Osteoblast (primary cell): ENCODE data around the gene REEP5. TPM values are rescaled to one million over a fixed set of nuclear protein-coding genes. Genes with fewer than 3 reads are reported as not detected.

Source experiments
- DNase-seq: peaks from one replicate; pipeline ENCODE4 v3.0.0; 2011; ENCODE audit warnings: low spot score, mixed read lengths; ENCODE audit not compliant: insufficient read length; ENCODE audit errors: missing footprints
- H2AFZ ChIP-seq: 2 replicates; pipeline ENCODE4 v1.6.0; 2011; ENCODE audit warnings: mild to moderate bottlenecking, low read length
- H3K27ac ChIP-seq: 2 replicates; pipeline ENCODE4 v1.5.1; 2011; ENCODE audit warnings: mild to moderate bottlenecking, low read depth, low read length, moderate library complexity
- H3K27me3 ChIP-seq: 2 replicates; pipeline ENCODE4 v1.6.0; 2012; ENCODE audit warnings: mild to moderate bottlenecking, control low read depth, inconsistent platforms, low read length, moderate library complexity; ENCODE audit not compliant: insufficient read depth
- H3K36me3 ChIP-seq: 2 replicates; pipeline ENCODE4 v1.5.1; 2011; ENCODE audit warnings: mild to moderate bottlenecking, low read length, control low read depth, moderate library complexity; ENCODE audit not compliant: insufficient read depth
- H3K4me1 ChIP-seq: 2 replicates; pipeline ENCODE4 v1.5.1; 2011; ENCODE audit warnings: mild to moderate bottlenecking, low read length, control low read depth, moderate library complexity; ENCODE audit not compliant: insufficient read depth
- H3K4me2 ChIP-seq: 2 replicates; pipeline ENCODE4 v1.6.0; 2011; ENCODE audit warnings: mild to moderate bottlenecking, low read length; ENCODE audit not compliant: insufficient read depth
- H3K4me3 ChIP-seq: fragments of 200-600 bp; sonication (generic); 3 replicates; pipeline ENCODE4 v1.5.1; 2012; ENCODE audit warnings: mild to moderate bottlenecking, low read length, inconsistent platforms; ENCODE audit not compliant: insufficient read depth
- H3K79me2 ChIP-seq: 2 replicates; pipeline ENCODE4 v1.6.0; 2012; ENCODE audit warnings: mild to moderate bottlenecking, low read length, control low read depth, inconsistent platforms; ENCODE audit not compliant: insufficient read depth
- H3K9me3 ChIP-seq: 2 replicates; pipeline ENCODE4 v1.5.1; 2011; ENCODE audit warnings: low read depth, low read length, control low read depth
- H4K20me1 ChIP-seq: 2 replicates; pipeline ENCODE4 v1.6.0; 2012; ENCODE audit warnings: mild to moderate bottlenecking, low read length, control low read depth; ENCODE audit not compliant: insufficient read depth
- total RNA-seq: library from RNA; depleted of rRNA; stranded (reverse); fragments of >200 nt; gene quantifications from 2 replicates; pipeline ENCODE4 v1.2.3, GENCODE V29; 2012
- TF ChIP-seq, protein P1 (sequence below): IDR thresholded peaks from 2 replicates; pipeline ENCODE4 v1.5.1; 2011; ENCODE audit warnings: mild to moderate bottlenecking, low read depth, low read length, moderate library complexity; ENCODE audit errors: extremely low read depth

Gene REEP5
- total RNA-seq, 1 donor = 37.3 TPM

- TF ChIP-seq, protein P1, sequence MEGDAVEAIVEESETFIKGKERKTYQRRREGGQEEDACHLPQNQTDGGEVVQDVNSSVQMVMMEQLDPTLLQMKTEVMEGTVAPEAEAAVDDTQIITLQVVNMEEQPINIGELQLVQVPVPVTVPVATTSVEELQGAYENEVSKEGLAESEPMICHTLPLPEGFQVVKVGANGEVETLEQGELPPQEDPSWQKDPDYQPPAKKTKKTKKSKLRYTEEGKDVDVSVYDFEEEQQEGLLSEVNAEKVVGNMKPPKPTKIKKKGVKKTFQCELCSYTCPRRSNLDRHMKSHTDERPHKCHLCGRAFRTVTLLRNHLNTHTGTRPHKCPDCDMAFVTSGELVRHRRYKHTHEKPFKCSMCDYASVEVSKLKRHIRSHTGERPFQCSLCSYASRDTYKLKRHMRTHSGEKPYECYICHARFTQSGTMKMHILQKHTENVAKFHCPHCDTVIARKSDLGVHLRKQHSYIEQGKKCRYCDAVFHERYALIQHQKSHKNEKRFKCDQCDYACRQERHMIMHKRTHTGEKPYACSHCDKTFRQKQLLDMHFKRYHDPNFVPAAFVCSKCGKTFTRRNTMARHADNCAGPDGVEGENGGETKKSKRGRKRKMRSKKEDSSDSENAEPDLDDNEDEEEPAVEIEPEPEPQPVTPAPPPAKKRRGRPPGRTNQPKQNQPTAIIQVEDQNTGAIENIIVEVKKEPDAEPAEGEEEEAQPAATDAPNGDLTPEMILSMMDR = no peak
- Histone ChIP-seq H3K36me3 (peaks cover 55% of the 10 kb centered on the region), H3K27ac (no peak overlapping the region), H2AFZ (no peak overlapping the region), H3K27me3 (no peaks in the 10 kb centered on the region), H3K4me2 (no peak overlapping the region), H4K20me1 (no peaks in the 10 kb centered on the region), H3K79me2 (peaks cover 15% of the 10 kb centered on the region), H3K9me3 (no peaks in the 10 kb centered on the region), H3K4me1 (peaks cover 5% of the 10 kb centered on the region), H3K4me3 (no peak overlapping the region)
- no peak for DNase-seq
These were observed 45.7 kb downstream of the REEP5 start for GRCh38 chr5:112876362-112876761.

DNA sequence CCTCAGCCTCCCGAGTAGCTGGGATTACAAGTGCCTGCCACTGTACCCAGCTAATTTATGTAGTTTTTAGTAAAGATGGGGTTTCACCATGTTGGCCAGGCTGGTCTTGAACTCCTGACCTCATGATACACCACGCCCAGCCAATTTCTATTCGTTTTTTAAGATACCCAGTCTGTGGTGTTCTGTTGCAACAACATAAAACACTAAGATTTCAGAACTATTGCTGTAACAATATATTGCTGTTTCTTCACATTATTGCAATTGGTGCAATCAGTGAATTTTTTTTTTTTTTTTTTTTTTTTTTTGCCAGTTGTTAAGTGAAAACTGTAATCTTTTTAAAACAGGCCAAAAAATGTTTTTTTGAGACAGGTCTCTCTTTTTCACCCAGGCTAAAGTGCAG is 51.1 kb downstream of the REEP5 start:
- Histone ChIP-seq H3K36me3 (peaks cover 67% of the 10 kb centered on the region), H3K9me3 (no peaks in the 10 kb centered on the region), H3K4me2 (no peak overlapping the region), H2AFZ (no peak overlapping the region), H3K27ac (no peak overlapping the region), H3K4me1 (no peaks in the 10 kb centered on the region), H3K4me3 (no peak overlapping the region), H3K27me3 (no peaks in the 10 kb centered on the region), H3K79me2 (peaks cover 16% of the 10 kb centered on the region), H4K20me1 (no peaks in the 10 kb centered on the region)
- TF ChIP-seq, protein P1 = no peak
- DNase-seq = no peak

- Histone ChIP-seq H3K79me2 (peaks cover 21% of the 10 kb centered on the region), H3K27me3 (no peaks in the 10 kb centered on the region), H3K4me3 (no peak overlapping the region), H3K4me1 (peaks cover 1% of the 10 kb centered on the region), H3K9me3 (no peaks in the 10 kb centered on the region), H2AFZ (no peak overlapping the region), H3K27ac (no peak overlapping the region), H4K20me1 (no peaks in the 10 kb centered on the region), H3K4me2 (no peak overlapping the region), H3K36me3 (peaks cover 67% of the 10 kb centered on the region)
- no peak for DNase-seq
- TF ChIP-seq, protein P1 = no peak
These were observed 52.1 kb downstream of the REEP5 start for GRCh38 chr5:112869948-112870347.

DNA sequence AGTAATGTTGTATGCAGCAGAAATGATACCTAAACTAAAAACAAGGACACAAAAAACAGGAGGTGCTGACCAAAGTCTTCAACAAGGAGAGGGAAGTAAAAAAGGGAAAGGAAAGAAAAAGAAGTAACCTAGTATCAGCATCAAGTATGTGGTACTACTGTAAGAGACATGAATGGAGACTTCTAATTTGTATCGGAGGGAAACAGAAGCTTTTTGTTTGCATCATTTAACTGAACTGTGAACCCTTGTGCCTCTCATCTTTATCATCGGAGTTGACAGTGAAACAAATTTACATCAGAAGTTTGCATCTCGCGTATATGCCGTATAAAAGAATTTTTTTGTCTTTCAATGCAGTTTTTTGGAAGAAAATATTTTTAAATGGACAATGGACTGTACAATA is 54.6 kb downstream of the REEP5 start:
- DNase-seq = no peak
- Histone ChIP-seq H3K27me3 (no peaks in the 10 kb centered on the region), H4K20me1 (peaks cover 13% of the 10 kb centered on the region), H3K4me3 (no peak overlapping the region), H3K27ac (no peak overlapping the region), H3K9me3 (no peaks in the 10 kb centered on the region), H3K4me2 (no peak overlapping the region), H3K36me3 (peaks cover 84% of the 10 kb centered on the region), H3K79me2 (peaks cover 45% of the 10 kb centered on the region), H2AFZ (no peak overlapping the region), H3K4me1 (peaks cover 14% of the 10 kb centered on the region)
- TF ChIP-seq, protein P1 = no peak
